Measurements from ENCODE around the gene CNGA3.

Gene CNGA3

GRCh38 chr2:98346311-98347236 is at the start of gene CNGA3:
CNGA3 (plus strand) TSS chr2:98346456; CDS start chr2:98369976, 23,520 bp downstream.
- Histone ChIP-seq H3K27ac (no peak within 1 kb of the TSS), H3K79me2 (ENCODE audit: insufficient read depth, low read depth) (no peaks in the 10 kb centered on the region), H2AFZ (ENCODE audit: low read depth) (no peak within 1 kb of the TSS), H3K27me3 (ENCODE audit: insufficient read depth, low read depth) (no peaks in the 10 kb centered on the region), H3K36me3 (ENCODE audit: insufficient read depth) (no peaks in the 10 kb centered on the region), H3K4me2 (no peak within 1 kb of the TSS), H3K4me1 (ENCODE audit: low read depth, poor library complexity, severe bottlenecking) (no peaks in the 10 kb centered on the region), H3K9ac (no peak within 1 kb of the TSS), H4K20me1 (ENCODE audit: insufficient read depth) (no peaks in the 10 kb centered on the region), H3K4me3 (IDR thresholded peaks at IDR 0.05; ENCODE audit: insufficient read depth, low read depth, low read length) (no peak within 1 kb of the TSS)
- TF ChIP-seq, protein P1, sequence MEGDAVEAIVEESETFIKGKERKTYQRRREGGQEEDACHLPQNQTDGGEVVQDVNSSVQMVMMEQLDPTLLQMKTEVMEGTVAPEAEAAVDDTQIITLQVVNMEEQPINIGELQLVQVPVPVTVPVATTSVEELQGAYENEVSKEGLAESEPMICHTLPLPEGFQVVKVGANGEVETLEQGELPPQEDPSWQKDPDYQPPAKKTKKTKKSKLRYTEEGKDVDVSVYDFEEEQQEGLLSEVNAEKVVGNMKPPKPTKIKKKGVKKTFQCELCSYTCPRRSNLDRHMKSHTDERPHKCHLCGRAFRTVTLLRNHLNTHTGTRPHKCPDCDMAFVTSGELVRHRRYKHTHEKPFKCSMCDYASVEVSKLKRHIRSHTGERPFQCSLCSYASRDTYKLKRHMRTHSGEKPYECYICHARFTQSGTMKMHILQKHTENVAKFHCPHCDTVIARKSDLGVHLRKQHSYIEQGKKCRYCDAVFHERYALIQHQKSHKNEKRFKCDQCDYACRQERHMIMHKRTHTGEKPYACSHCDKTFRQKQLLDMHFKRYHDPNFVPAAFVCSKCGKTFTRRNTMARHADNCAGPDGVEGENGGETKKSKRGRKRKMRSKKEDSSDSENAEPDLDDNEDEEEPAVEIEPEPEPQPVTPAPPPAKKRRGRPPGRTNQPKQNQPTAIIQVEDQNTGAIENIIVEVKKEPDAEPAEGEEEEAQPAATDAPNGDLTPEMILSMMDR (conservative IDR thresholded peaks at IDR 0.05; ENCODE audit: low read depth, low read length): no peak

GRCh38 chr2:98297817-98298682 is 48.2 kb upstream of the CNGA3 start:
- no peak overlapping the region for H3K4me2 ChIP-seq
- H2AFZ ChIP-seq (ENCODE audit: low read depth): no peak overlapping the region
- no peaks in the 10 kb centered on the region for H3K36me3 ChIP-seq (ENCODE audit: insufficient read depth)
- H3K27ac ChIP-seq: no peak overlapping the region
- no peaks in the 10 kb centered on the region for H4K20me1 ChIP-seq (ENCODE audit: insufficient read depth)
- no peaks in the 10 kb centered on the region for H3K79me2 ChIP-seq (ENCODE audit: insufficient read depth, low read depth)
- no peaks in the 10 kb centered on the region for H3K27me3 ChIP-seq (ENCODE audit: insufficient read depth, low read depth)
- TF ChIP-seq, protein P1 (conservative IDR thresholded peaks at IDR 0.05; ENCODE audit: low read depth, low read length): no peak
- H3K9ac ChIP-seq: no peak overlapping the region
- H3K4me3 ChIP-seq (IDR thresholded peaks at IDR 0.05; ENCODE audit: insufficient read depth, low read depth, low read length): no peak overlapping the region
- H3K4me1 ChIP-seq (ENCODE audit: low read depth, poor library complexity, severe bottlenecking): no peaks in the 10 kb centered on the region

DNA sequence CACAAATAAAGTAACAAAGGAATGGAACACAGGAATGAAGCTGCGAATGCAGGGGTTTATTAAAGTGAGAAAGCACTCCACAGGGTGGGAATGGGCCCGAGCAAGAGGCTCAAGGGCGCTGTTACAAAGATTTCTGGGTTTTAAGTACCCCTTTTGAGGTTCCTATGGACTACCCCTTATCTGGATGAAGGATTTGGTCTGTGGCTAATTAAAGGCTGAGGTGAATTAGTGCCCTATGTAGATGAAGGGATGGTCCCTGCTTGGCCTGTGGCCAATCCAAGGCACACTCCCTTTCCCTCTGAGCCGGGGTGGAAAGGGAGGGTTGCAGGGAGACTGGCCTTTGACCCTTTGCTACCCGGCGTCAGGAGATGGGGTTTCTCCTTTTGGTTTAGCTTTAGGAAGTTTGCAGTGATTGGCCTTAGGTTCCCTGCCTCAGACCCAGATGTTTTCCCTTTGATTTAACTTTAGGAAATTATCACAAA is 47.5 kb upstream of the CNGA3 start:
- Histone ChIP-seq H3K9ac (no peak overlapping the region), H3K36me3 (ENCODE audit: insufficient read depth) (no peaks in the 10 kb centered on the region), H3K4me2 (no peak overlapping the region), H3K4me3 (IDR thresholded peaks at IDR 0.05; ENCODE audit: insufficient read depth, low read depth, low read length) (no peak overlapping the region), H2AFZ (ENCODE audit: low read depth) (no peak overlapping the region), H4K20me1 (ENCODE audit: insufficient read depth) (no peaks in the 10 kb centered on the region), H3K27me3 (ENCODE audit: insufficient read depth, low read depth) (no peaks in the 10 kb centered on the region), H3K4me1 (ENCODE audit: low read depth, poor library complexity, severe bottlenecking) (no peaks in the 10 kb centered on the region), H3K79me2 (ENCODE audit: insufficient read depth, low read depth) (no peaks in the 10 kb centered on the region), H3K27ac (no peak overlapping the region)
- TF ChIP-seq, protein P1 (conservative IDR thresholded peaks at IDR 0.05; ENCODE audit: low read depth, low read length): no peak

GRCh38 chr2:98299211-98299905 is 46.9 kb upstream of the CNGA3 start:
- no peak overlapping the region for H2AFZ ChIP-seq (ENCODE audit: low read depth)
- H3K27ac ChIP-seq: no peak overlapping the region
- H4K20me1 ChIP-seq (ENCODE audit: insufficient read depth): no peaks in the 10 kb centered on the region
- H3K36me3 ChIP-seq (ENCODE audit: insufficient read depth): no peaks in the 10 kb centered on the region
- no peaks in the 10 kb centered on the region for H3K27me3 ChIP-seq (ENCODE audit: insufficient read depth, low read depth)
- TF ChIP-seq, protein P1 (conservative IDR thresholded peaks at IDR 0.05; ENCODE audit: low read depth, low read length): no peak
- H3K79me2 ChIP-seq (ENCODE audit: insufficient read depth, low read depth): no peaks in the 10 kb centered on the region
- H3K4me2 ChIP-seq: no peak overlapping the region
- H3K4me1 ChIP-seq (ENCODE audit: low read depth, poor library complexity, severe bottlenecking): no peaks in the 10 kb centered on the region
- no peak overlapping the region for H3K4me3 ChIP-seq (IDR thresholded peaks at IDR 0.05; ENCODE audit: insufficient read depth, low read depth, low read length)
- H3K9ac ChIP-seq: no peak overlapping the region

Measured in KMS-11 (cell line).